OCI-LY7 (cell line): ENCODE results near the gene CD300E. TPM values are rescaled to one million over a fixed set of nuclear protein-coding genes. Genes with fewer than 3 reads are reported as not detected.

Experiments used
- BruUV-seq: library from RNA; stranded (reverse); fragments of 400-500 nt; replicated peaks from 2 replicates; lab custom pipeline; 2021; lab: Mats Ljungman, UMichigan
- CTCF ChIA-PET: fragments of 300-600 bp; sonication (Branson Sonifier 250); formaldehyde crosslinking; loops from one replicate; lab custom pipeline; 2022; ENCODE audit warnings: antibody characterized with exemption; ENCODE audit not compliant: unreplicated experiment; lab: Charles Lee
- POLR2A ChIA-PET: fragments of 300-600 bp; sonication (Branson Sonifier 250); formaldehyde crosslinking; loops from one replicate; lab custom pipeline; 2022; ENCODE audit warnings: antibody characterized with exemption; lab: Charles Lee
- DNase-seq: peaks from one replicate; pipeline ENCODE4 v3.0.0-alpha.2; 2015; ENCODE audit warnings: low spot score
- H2AFZ ChIP-seq: fragments of 200-600 bp; sonication (generic), shearing (Covaris generic); 2 replicates; pipeline ENCODE4 v1.6.1; 2014; ENCODE audit warnings: mild to moderate bottlenecking, antibody characterized with exemption, low read length, moderate library complexity
- H3K27ac ChIP-seq: fragments of 200-600 bp; sonication (generic); 2 replicates; pipeline ENCODE4 v1.5.1; 2014; ENCODE audit warnings: mixed run types, low read depth, mild to moderate bottlenecking, moderate library complexity, low read length, inconsistent platforms; ENCODE audit not compliant: poor library complexity, severe bottlenecking
- H3K36me3 ChIP-seq: fragments of 200-600 bp; sonication (generic); 2 replicates; pipeline ENCODE4 v1.6.1; 2014; ENCODE audit warnings: mild to moderate bottlenecking, antibody characterized with exemption, low read length, moderate library complexity, mixed read lengths; ENCODE audit not compliant: insufficient read depth
- H3K4me1 ChIP-seq: fragments of 200-600 bp; sonication (generic); 2 replicates; pipeline ENCODE4 v1.5.1; 2014; ENCODE audit warnings: mild to moderate bottlenecking, low read length; ENCODE audit not compliant: insufficient read depth, poor library complexity, severe bottlenecking
- H3K4me2 ChIP-seq: fragments of 200-600 bp; sonication (generic); 2 replicates; pipeline ENCODE4 v1.6.1; 2014; ENCODE audit warnings: mild to moderate bottlenecking, low read length
- H3K4me3 ChIP-seq: fragments of 200-600 bp; sonication (generic); 2 replicates; pipeline ENCODE4 v1.5.1; 2014; ENCODE audit warnings: mild to moderate bottlenecking, low read depth, low read length; ENCODE audit not compliant: poor library complexity, severe bottlenecking
- H3K79me2 ChIP-seq: fragments of 200-600 bp; sonication (generic); 2 replicates; pipeline ENCODE4 v1.6.1; 2016; ENCODE audit warnings: low read depth, mild to moderate bottlenecking, low read length, moderate library complexity, mixed read lengths; ENCODE audit not compliant: insufficient read depth
- H3K9me2 ChIP-seq: fragments of 200-600 bp; sonication (generic); 2 replicates; pipeline ENCODE4 v1.6.1; 2016; ENCODE audit warnings: mild to moderate bottlenecking, low read length, mixed read lengths; ENCODE audit not compliant: insufficient read depth
- H3K9me3 ChIP-seq: fragments of 200-600 bp; sonication (generic); 2 replicates; pipeline ENCODE4 v1.6.1; 2014; ENCODE audit warnings: mild to moderate bottlenecking, mixed run types, low read length, mixed read lengths
- H4K20me1 ChIP-seq: fragments of 200-600 bp; sonication (generic); 2 replicates; pipeline ENCODE4 v1.6.1; 2014; ENCODE audit warnings: mild to moderate bottlenecking, antibody characterized with exemption, low read length, moderate library complexity, mixed read lengths; ENCODE audit not compliant: insufficient read depth
- CTCF ChIP-seq: fragments of 200-600 bp; sonication (generic); conservative IDR thresholded peaks from 2 replicates; pipeline ENCODE4 v1.5.1; 2014; ENCODE audit warnings: mild to moderate bottlenecking, antibody characterized with exemption, low read length, moderate library complexity, mixed read lengths
- EZH2phosphoT487 ChIP-seq: fragments of 200-600 bp; sonication (generic); IDR thresholded peaks from 2 replicates; pipeline ENCODE4 v1.6.1; 2018; ENCODE audit warnings: low read depth, borderline replicate concordance, mild to moderate bottlenecking, mixed run types, antibody characterized with exemption, low read length, moderate library complexity, mixed read lengths
- intact Hi-C: fragments of 100-400 bp; cut with micrococcal nuclease; formaldehyde crosslinking; loops from one replicate; pipeline ENCODE4 v1.10.0; 2022; ENCODE audit not compliant: unreplicated experiment
- total RNA-seq, 2 experiments: library from RNA; depleted of rRNA in 1 of 2; stranded (reverse); fragments of >200 nt in 1 of 2; shearing (Covaris generic) in 1 of 2; gene quantifications; 2 replicates each; pipeline ENCODE4 v1.2.3, GENCODE V29; 2014 to 2022

The CD300E gene
- total RNA-seq, 2 experiments from 2014 or later = not detected

GRCh38 chr17:74624131-74624530 is 593 bp upstream of the CD300E start:
- Histone ChIP-seq H2AFZ (no peak overlapping the region), H4K20me1 (no peaks in the 10 kb centered on the region), H3K36me3 (no peaks in the 10 kb centered on the region), H3K9me2 (no peaks in the 10 kb centered on the region), H3K4me1 (no peaks in the 10 kb centered on the region), H3K4me3 (no peak overlapping the region), H3K4me2 (no peak overlapping the region), H3K9me3 (no peaks in the 10 kb centered on the region), H3K79me2 (no peaks in the 10 kb centered on the region), H3K27ac (no peak overlapping the region)
- no TSS peak for BruUV-seq
- no peak for DNase-seq
- POLR2A ChIA-PET = interaction anchor here (1.0 kb wide), 1 partner anchor 21 kb away, joined by 4 read pairs; no protein-coding TSS in a partner anchor
- TF ChIP-seq CTCF (no peak), EZH2phosphoT487 (no peak)
- CTCF ChIA-PET = no interaction called here
- intact Hi-C loops = no loop called here

GRCh38 chr17:74619077-74619673 is 4.4 kb downstream of the CD300E start:
- BruUV-seq = no TSS peak
- Histone ChIP-seq H2AFZ (no peak overlapping the region), H3K4me1 (no peaks in the 10 kb centered on the region), H4K20me1 (no peaks in the 10 kb centered on the region), H3K4me2 (no peak overlapping the region), H3K4me3 (no peak overlapping the region), H3K36me3 (no peaks in the 10 kb centered on the region), H3K9me3 (no peaks in the 10 kb centered on the region), H3K9me2 (no peaks in the 10 kb centered on the region), H3K79me2 (no peaks in the 10 kb centered on the region), H3K27ac (no peak overlapping the region)
- CTCF ChIA-PET = no interaction called here
- POLR2A ChIA-PET = no interaction called here
- TF ChIP-seq CTCF = no peak
- TF ChIP-seq EZH2phosphoT487 = no peak
- DNase-seq = no peak
- intact Hi-C loops = no loop called here

- intact Hi-C loops = no loop called here
- Histone ChIP-seq H4K20me1 (no peaks in the 10 kb centered on the region), H3K4me2 (no peak overlapping the region), H3K4me3 (no peak overlapping the region), H3K9me3 (no peaks in the 10 kb centered on the region), H2AFZ (no peak overlapping the region), H3K4me1 (no peaks in the 10 kb centered on the region), H3K27ac (no peak overlapping the region), H3K79me2 (no peaks in the 10 kb centered on the region), H3K9me2 (no peaks in the 10 kb centered on the region), H3K36me3 (no peaks in the 10 kb centered on the region)
- CTCF ChIA-PET = no interaction called here
- POLR2A ChIA-PET = no interaction called here
- no peak for TF ChIP-seq CTCF
- no peak for TF ChIP-seq EZH2phosphoT487
- BruUV-seq = no TSS peak
- DNase-seq = no peak
Observed at GRCh38 chr17:74618451-74618850, 5.1 kb downstream of the CD300E start.
